OCI-LY1 (cell line): ENCODE measurements around the gene GPR42.

Experiments
- H2AFZ ChIP-seq: fragments of 200-600 bp; sonication (generic), shearing (Covaris generic); 2 replicates; pipeline ENCODE4 v1.6.0; 2014; ENCODE audit warnings: antibody characterized with exemption, mild to moderate bottlenecking, low read length
- H3F3A ChIP-seq: fragments of 200-600 bp; sonication (generic), shearing (Covaris generic); 2 replicates; pipeline ENCODE4 v1.6.0; 2014; ENCODE audit warnings: mild to moderate bottlenecking, antibody characterized with exemption, low read length, moderate library complexity; ENCODE audit not compliant: insufficient read depth
- H3K27ac ChIP-seq: fragments of 200-600 bp; sonication (generic); 2 replicates; pipeline ENCODE4 v1.5.1; 2014; ENCODE audit warnings: low read length, mixed run types, mild to moderate bottlenecking, low read depth; ENCODE audit not compliant: poor library complexity, severe bottlenecking
- H3K27me3 ChIP-seq: fragments of 200-600 bp; sonication (generic); 2 replicates; pipeline ENCODE4 v1.6.0; 2014; ENCODE audit warnings: antibody characterized with exemption, mild to moderate bottlenecking, low read length, moderate library complexity; ENCODE audit not compliant: insufficient read depth
- H3K36me3 ChIP-seq: fragments of 200-600 bp; sonication (generic); 2 replicates; pipeline ENCODE4 v1.6.1; 2014; ENCODE audit warnings: mild to moderate bottlenecking, antibody characterized with exemption, low read length, moderate library complexity, mixed read lengths; ENCODE audit not compliant: insufficient read depth
- H3K4me1 ChIP-seq: fragments of 200-600 bp; sonication (generic); 2 replicates; pipeline ENCODE4 v1.5.1; 2014; ENCODE audit warnings: mild to moderate bottlenecking, low read length, moderate library complexity; ENCODE audit not compliant: insufficient read depth, severe bottlenecking
- H3K4me2 ChIP-seq: fragments of 200-600 bp; sonication (generic), shearing (Covaris generic); 2 replicates; pipeline ENCODE4 v1.6.1; 2014; ENCODE audit warnings: low read length
- H3K4me3 ChIP-seq: fragments of 200-600 bp; sonication (generic); 2 replicates; pipeline ENCODE4 v1.5.1; 2014; ENCODE audit warnings: low read length, low read depth, mild to moderate bottlenecking, mixed read lengths; ENCODE audit not compliant: poor library complexity, severe bottlenecking
- H3K79me2 ChIP-seq: fragments of 200-600 bp; shearing (Covaris generic); 2 replicates; pipeline ENCODE4 v1.6.1; 2016; ENCODE audit warnings: mixed run types, low read length, mixed read lengths; ENCODE audit not compliant: insufficient read depth
- H3K9ac ChIP-seq: fragments of 200-600 bp; sonication (generic), shearing (Covaris generic); 2 replicates; pipeline ENCODE4 v1.6.1; 2014; ENCODE audit warnings: mild to moderate bottlenecking, low read length, mixed read lengths
- H3K9me2 ChIP-seq: fragments of 200-600 bp; sonication (generic), shearing (Covaris generic); 2 replicates; pipeline ENCODE4 v1.6.1; 2014; ENCODE audit warnings: low read depth, mild to moderate bottlenecking, low read length, mixed read lengths
- H3K9me3 ChIP-seq: fragments of 200-600 bp; shearing (Covaris generic); 2 replicates; pipeline ENCODE4 v1.6.1; 2014; ENCODE audit warnings: low read length, mixed read lengths
- H4K20me1 ChIP-seq: fragments of 200-600 bp; sonication (generic), shearing (Covaris generic); 2 replicates; pipeline ENCODE4 v1.6.0; 2016; ENCODE audit warnings: mild to moderate bottlenecking, low read length; ENCODE audit not compliant: insufficient read depth
- CTCF ChIP-seq: fragments of 200-600 bp; sonication (generic), shearing (Covaris generic); IDR thresholded peaks from 2 replicates; pipeline ENCODE4 v1.5.1; 2017; ENCODE audit warnings: mild to moderate bottlenecking, antibody characterized with exemption, low read length, moderate library complexity, mixed read lengths
- EZH2 ChIP-seq: fragments of 200-600 bp; sonication (generic), shearing (Covaris generic); IDR thresholded peaks from 2 replicates; pipeline ENCODE4 v1.8.0; 2017; ENCODE audit warnings: borderline replicate concordance, mixed run types, mild to moderate bottlenecking, antibody characterized with exemption, low read length, moderate library complexity, mixed read lengths

GPR42 gene

GRCh38 chr19:35383536-35383935 is 12.7 kb downstream of the GPR42 start:
- Histone ChIP-seq H3K27me3 (no peaks in the 10 kb centered on the region), H3K36me3 (no peaks in the 10 kb centered on the region), H3K9me2 (no peaks in the 10 kb centered on the region), H2AFZ (no peak overlapping the region), H3F3A (no peaks in the 10 kb centered on the region), H3K4me3 (no peak overlapping the region), H3K79me2 (no peaks in the 10 kb centered on the region), H3K4me1 (no peaks in the 10 kb centered on the region), H3K4me2 (no peak overlapping the region), H3K9me3 (peaks cover 13% of the 10 kb centered on the region), H3K27ac (no peak overlapping the region), H4K20me1 (no peaks in the 10 kb centered on the region), H3K9ac (no peak overlapping the region)
- no peak for TF ChIP-seq CTCF
- no peak for TF ChIP-seq EZH2

GRCh38 chr19:35388277-35389054 is 17.6 kb downstream of the GPR42 start:
- Histone ChIP-seq H3K9me2 (no peaks in the 10 kb centered on the region), H3F3A (no peaks in the 10 kb centered on the region), H3K27ac (no peak overlapping the region), H3K4me3 (no peak overlapping the region), H3K9ac (no peak overlapping the region), H3K9me3 (peaks cover 13% of the 10 kb centered on the region), H4K20me1 (no peaks in the 10 kb centered on the region), H2AFZ (no peak overlapping the region), H3K27me3 (no peaks in the 10 kb centered on the region), H3K79me2 (no peaks in the 10 kb centered on the region), H3K4me1 (no peaks in the 10 kb centered on the region), H3K36me3 (no peaks in the 10 kb centered on the region), H3K4me2 (no peak overlapping the region)
- TF ChIP-seq EZH2 = no peak
- TF ChIP-seq CTCF = no peak

GRCh38 chr19:35389192-35389861 is 18.5 kb downstream of the GPR42 start:
- Histone ChIP-seq H3K36me3 (no peaks in the 10 kb centered on the region), H3K4me2 (no peak overlapping the region), H3K9me3 (peaks cover 13% of the 10 kb centered on the region), H3F3A (no peaks in the 10 kb centered on the region), H4K20me1 (no peaks in the 10 kb centered on the region), H3K27ac (no peak overlapping the region), H3K9me2 (no peaks in the 10 kb centered on the region), H3K4me3 (no peak overlapping the region), H3K27me3 (no peaks in the 10 kb centered on the region), H3K9ac (no peak overlapping the region), H3K79me2 (no peaks in the 10 kb centered on the region), H3K4me1 (no peaks in the 10 kb centered on the region), H2AFZ (no peak overlapping the region)
- no peak for TF ChIP-seq CTCF
- TF ChIP-seq EZH2 = no peak
